Suprapubic skin (tissue), 4 donors: Measurements from ENCODE around the gene PHACTR1. TPM values are rescaled to one million over a fixed set of nuclear protein-coding genes. Genes with fewer than 3 reads are reported as not detected.
A peak's percentile ranks its signal among the peaks of the same experiment; 100 is the strongest.

ENCODE experiments used
- DNase-seq, 2 donors: peaks; one replicate each; pipeline ENCODE4 v3.0.0-alpha.2; 2019; ENCODE audit warnings: low spot score in 2 of 2
- H3K27ac ChIP-seq: fragments of 200-600 bp; sonication (generic); one replicate; pipeline ENCODE4 v1.5.1; 2019
- H3K27me3 ChIP-seq: fragments of 200-600 bp; sonication (generic); one replicate; pipeline ENCODE4 v1.5.1; 2019
- H3K36me3 ChIP-seq: fragments of 200-600 bp; sonication (generic); one replicate; pipeline ENCODE4 v1.5.1; 2019
- H3K4me1 ChIP-seq: fragments of 200-600 bp; sonication (generic); one replicate; pipeline ENCODE4 v1.5.1; 2019
- H3K4me3 ChIP-seq: fragments of 200-600 bp; sonication (generic); one replicate; pipeline ENCODE4 v1.5.1; 2019; ENCODE audit warnings: mild to moderate bottlenecking
- H3K9me3 ChIP-seq: fragments of 200-600 bp; sonication (generic); one replicate; pipeline ENCODE4 v1.5.1; 2019
- CTCF ChIP-seq, 2 donors: fragments of 200-600 bp in 1 of 2; fragments of 450-650 bp in 1 of 2; sonication (generic) in 1 of 2; IDR thresholded peaks; one replicate each; pipeline ENCODE4 v1.5.1; 2016 to 2019; ENCODE audit warnings: antibody characterized with exemption in 2 of 2, mild to moderate bottlenecking in 1 of 2, moderate library complexity in 1 of 2
- EP300 ChIP-seq: sonication (generic); formaldehyde crosslinking; IDR thresholded peaks from one replicate; pipeline ENCODE4 v1.6.1; 2017; ENCODE audit warnings: antibody characterized with exemption
- POLR2A ChIP-seq, 2 donors: fragments of 450-650 bp; IDR thresholded peaks; one replicate each; pipeline ENCODE4 v1.6.1; 2017; ENCODE audit warnings: antibody characterized with exemption in 2 of 2, mild to moderate bottlenecking in 2 of 2, moderate library complexity in 2 of 2
- POLR2AphosphoS5 ChIP-seq, 3 donors: sonication (generic); formaldehyde crosslinking; IDR thresholded peaks; one replicate each; pipeline ENCODE4 v1.6.1; 2017; ENCODE audit warnings: antibody characterized with exemption in 3 of 3
- WGBS: methylation state at CpG from one replicate; pipeline ENCODE4 v1.1.5; 2018; 5-methylcytosine and 5-hydroxymethylcytosine counted together
- total RNA-seq, 4 donors: library from RNA; depleted of rRNA; stranded (reverse); fragments of >200 nt; gene quantifications; one replicate each; pipeline ENCODE4 v1.1.0, GENCODE V29; 2016

Gene PHACTR1
- total RNA-seq, 4 donors from 2014 or later: 4.0 to 8.2 (median 6.4) TPM

- 27% methylated on average over 2 of the region's 2 CpGs for WGBS
- no peaks in the 10 kb centered on the region for H3K9me3 ChIP-seq
- TF ChIP-seq CTCF (IDR thresholded peaks at IDR 0.05) (no peak), POLR2A (IDR thresholded peaks at IDR 0.05) (no peak), POLR2AphosphoS5 (IDR thresholded peaks at IDR 0.05) (no peak), EP300 (no peak)
- H3K36me3 ChIP-seq: no peaks in the 10 kb centered on the region
- peaks cover 59% of the 10 kb centered on the region for H3K27me3 ChIP-seq
- H3K4me1 ChIP-seq: peaks cover 13% of the 10 kb centered on the region
- DNase-seq: no peak
- no peak overlapping the region for H3K27ac ChIP-seq
- no peak overlapping the region for H3K4me3 ChIP-seq
Measured at GRCh38 chr6:12748411-12748810, 31.8 kb downstream of the PHACTR1 start.

- DNase-seq: no peak
- Histone ChIP-seq H3K4me1 (peaks cover 13% of the 10 kb centered on the region), H3K4me3 (peak overlapping the region; percentile 11), H3K27me3 (peaks cover 60% of the 10 kb centered on the region), H3K27ac (no peak overlapping the region), H3K9me3 (no peaks in the 10 kb centered on the region), H3K36me3 (no peaks in the 10 kb centered on the region)
- TF ChIP-seq POLR2A (IDR thresholded peaks at IDR 0.05): no peak
- no peak for TF ChIP-seq EP300
- no peak for TF ChIP-seq CTCF (IDR thresholded peaks at IDR 0.05)
- no peak for TF ChIP-seq POLR2AphosphoS5 (IDR thresholded peaks at IDR 0.05)
- under 1% methylated on average over 23 of the region's 23 CpGs for WGBS
Measured at GRCh38 chr6:12748815-12749521, 32.4 kb downstream of the PHACTR1 start.

- H3K27ac ChIP-seq: no peak overlapping the region
- WGBS: 6% methylated on average over 44 of the region's 75 CpGs
- TF ChIP-seq CTCF (IDR thresholded peaks at IDR 0.05) (no peak), EP300 (no peak), POLR2AphosphoS5 (IDR thresholded peaks at IDR 0.05) (no peak)
- no peaks in the 10 kb centered on the region for H3K36me3 ChIP-seq
- peaks cover 58% of the 10 kb centered on the region for H3K27me3 ChIP-seq
- peak overlapping the region; percentile 11 for H3K4me3 ChIP-seq
- H3K9me3 ChIP-seq: no peaks in the 10 kb centered on the region
- no peak for DNase-seq
- H3K4me1 ChIP-seq: peaks cover 13% of the 10 kb centered on the region
Measured at GRCh38 chr6:12749531-12750379, 33.2 kb downstream of the PHACTR1 start.

GRCh38 chr6:12750416-12750815 is 33.8 kb downstream of the PHACTR1 start:
- no peaks in the 10 kb centered on the region for H3K9me3 ChIP-seq
- no peak overlapping the region for H3K27ac ChIP-seq
- no peaks in the 10 kb centered on the region for H3K36me3 ChIP-seq
- 39% methylated on average over 4 of the region's 4 CpGs for WGBS
- TF ChIP-seq POLR2A (IDR thresholded peaks at IDR 0.05): no peak
- no peak for DNase-seq
- peaks cover 13% of the 10 kb centered on the region for H3K4me1 ChIP-seq
- H3K27me3 ChIP-seq: peaks cover 57% of the 10 kb centered on the region
- H3K4me3 ChIP-seq: no peak overlapping the region

GRCh38 chr6:12751694-12752325 is 35.2 kb downstream of the PHACTR1 start:
- Histone ChIP-seq H3K4me1 (peaks cover 13% of the 10 kb centered on the region), H3K36me3 (no peaks in the 10 kb centered on the region), H3K27me3 (peaks cover 48% of the 10 kb centered on the region), H3K9me3 (no peaks in the 10 kb centered on the region), H3K27ac (no peak overlapping the region), H3K4me3 (no peak overlapping the region)
- no peak for DNase-seq
- 39% methylated on average over 10 of the region's 10 CpGs for WGBS
- no peak for TF ChIP-seq CTCF (IDR thresholded peaks at IDR 0.05)
- TF ChIP-seq POLR2AphosphoS5 (IDR thresholded peaks at IDR 0.05): no peak
- TF ChIP-seq POLR2A (IDR thresholded peaks at IDR 0.05): no peak
- no peak for TF ChIP-seq EP300
